Loucy (cell line): ENCODE data around the gene LYRM4.
"Not testable (repeated sequence)": the region's sequence is repeated elsewhere in the genome, so short reads cannot be mapped to it uniquely, and the experiment has no call there.

ENCODE experiments used
- H2AFZ ChIP-seq: fragments of 200-600 bp; sonication (generic); 2 replicates; pipeline ENCODE4 v1.6.0; 2016; ENCODE audit warnings: antibody characterized with exemption, mild to moderate bottlenecking, low read length, moderate library complexity
- H3F3A ChIP-seq: fragments of 200-600 bp; 2 replicates; pipeline ENCODE4 v1.6.0; 2016; ENCODE audit warnings: antibody characterized with exemption, low read depth, mild to moderate bottlenecking
- H3K27me3 ChIP-seq: fragments of 200-600 bp; sonication (generic); 2 replicates; pipeline ENCODE4 v1.6.1; 2014; ENCODE audit warnings: low read length, mild to moderate bottlenecking; ENCODE audit not compliant: insufficient read depth, poor library complexity, severe bottlenecking
- H3K36me3 ChIP-seq: fragments of 200-600 bp; sonication (generic); 2 replicates; pipeline ENCODE4 v1.6.1; 2016; ENCODE audit warnings: low read length; ENCODE audit not compliant: insufficient read depth
- H3K4me1 ChIP-seq: fragments of 200-600 bp; sonication (generic); 2 replicates; pipeline ENCODE4 v1.5.1; 2014; ENCODE audit warnings: low read length, mild to moderate bottlenecking; ENCODE audit not compliant: insufficient read depth, poor library complexity, severe bottlenecking
- H3K4me2 ChIP-seq: fragments of 200-600 bp; sonication (generic); 2 replicates; pipeline ENCODE4 v1.6.0; 2014; ENCODE audit warnings: antibody characterized with exemption, low read length, low read depth, mild to moderate bottlenecking; ENCODE audit not compliant: poor library complexity, severe bottlenecking
- H3K4me3 ChIP-seq: fragments of 200-600 bp; sonication (generic); 2 replicates; pipeline ENCODE4 v1.5.1; 2014; ENCODE audit warnings: low read length, mild to moderate bottlenecking, mixed read lengths; ENCODE audit not compliant: poor library complexity, severe bottlenecking
- H3K79me2 ChIP-seq: fragments of 200-600 bp; sonication (generic); 2 replicates; pipeline ENCODE4 v1.6.1; 2014; ENCODE audit warnings: low read length; ENCODE audit not compliant: insufficient read depth
- H3K9ac ChIP-seq: fragments of 200-600 bp; sonication (generic); 2 replicates; pipeline ENCODE4 v1.6.0; 2014; ENCODE audit warnings: mild to moderate bottlenecking, low read depth, low read length, moderate library complexity; ENCODE audit not compliant: poor library complexity, severe bottlenecking
- H3K9me2 ChIP-seq: fragments of 200-600 bp; sonication (generic); replicated peaks from 2 replicates; pipeline ENCODE4 v1.6.1; 2016; ENCODE audit warnings: low read depth, low read length, mixed read lengths
- H3K9me3 ChIP-seq: fragments of 200-600 bp; sonication (generic); 2 replicates; pipeline ENCODE4 v1.6.1; 2014; ENCODE audit warnings: mild to moderate bottlenecking, antibody characterized with exemption, low read length, low read depth; ENCODE audit not compliant: insufficient read depth
- H4K20me1 ChIP-seq: fragments of 200-600 bp; sonication (generic); 2 replicates; pipeline ENCODE4 v1.6.0; 2014; ENCODE audit warnings: antibody characterized with exemption, low read length, mild to moderate bottlenecking; ENCODE audit not compliant: insufficient read depth, poor library complexity, severe bottlenecking
- CTCF ChIP-seq: fragments of 200-600 bp; sonication (generic); conservative IDR thresholded peaks from 2 replicates; pipeline ENCODE4 v1.5.1; 2014; ENCODE audit warnings: mild to moderate bottlenecking, antibody characterized with exemption, low read length
- EZH2phosphoT487 ChIP-seq: fragments of 200-600 bp; IDR thresholded peaks from 2 replicates; pipeline ENCODE4 v1.6.1; 2018; ENCODE audit warnings: antibody characterized with exemption, mild to moderate bottlenecking, moderate library complexity, borderline replicate concordance

The LYRM4 gene

GRCh38 chr6:5066456-5067093, 194.2 kb downstream of the LYRM4 start:
- no peaks in the 10 kb centered on the region; the same call in 1 of the 2 replicates for H3K9me2 ChIP-seq
- no peak overlapping the region for H3K9ac ChIP-seq
- H3K79me2 ChIP-seq = no peaks in the 10 kb centered on the region
- no peak overlapping the region for H3K4me2 ChIP-seq
- H3K27me3 ChIP-seq = no peaks in the 10 kb centered on the region
- H3K9me3 ChIP-seq = no peaks in the 10 kb centered on the region
- H3F3A ChIP-seq = no peaks in the 10 kb centered on the region
- H2AFZ ChIP-seq = no peak overlapping the region
- H4K20me1 ChIP-seq = no peaks in the 10 kb centered on the region
- H3K36me3 ChIP-seq = no peaks in the 10 kb centered on the region
- no peak overlapping the region for H3K4me3 ChIP-seq
- H3K4me1 ChIP-seq = no peaks in the 10 kb centered on the region
- TF ChIP-seq EZH2phosphoT487 = no peak
- TF ChIP-seq CTCF = no peak

GRCh38 chr6:5063617-5064016, 197.1 kb downstream of the LYRM4 start:
- no peaks in the 10 kb centered on the region for H3F3A ChIP-seq
- no peaks in the 10 kb centered on the region for H3K79me2 ChIP-seq
- no peaks in the 10 kb centered on the region for H3K36me3 ChIP-seq
- no peaks in the 10 kb centered on the region for H3K9me3 ChIP-seq
- no peak overlapping the region for H3K4me2 ChIP-seq
- no peaks in the 10 kb centered on the region for H3K4me1 ChIP-seq
- no peak overlapping the region for H3K4me3 ChIP-seq
- H3K27me3 ChIP-seq = no peaks in the 10 kb centered on the region
- H2AFZ ChIP-seq = no peak overlapping the region
- no peak overlapping the region for H3K9ac ChIP-seq
- no peaks in the 10 kb centered on the region; the same call in 1 of the 2 replicates for H3K9me2 ChIP-seq
- no peaks in the 10 kb centered on the region for H4K20me1 ChIP-seq
- TF ChIP-seq CTCF (no peak), EZH2phosphoT487 (no peak)

DNA sequence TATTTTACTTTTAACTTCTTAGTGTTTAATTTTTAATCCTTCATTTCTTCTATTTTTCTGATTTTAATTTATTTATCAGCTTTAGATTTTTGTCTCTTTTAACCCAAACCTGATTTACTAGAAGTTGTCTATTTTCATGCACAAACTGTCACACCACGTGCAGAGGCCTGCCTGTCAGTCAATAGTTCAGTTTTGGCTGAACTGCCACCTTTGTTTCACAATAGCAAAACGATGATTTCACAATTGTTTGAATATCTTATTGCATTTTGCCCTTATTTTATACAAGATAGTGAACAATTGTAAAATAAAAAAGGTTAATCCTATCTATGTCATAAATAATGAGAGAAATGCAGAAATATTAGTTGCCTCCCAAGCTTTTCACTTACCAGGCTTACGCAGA, 199.6 kb downstream of the LYRM4 start:
- Histone ChIP-seq H3K4me3 (no peak overlapping the region), H3K27me3 (no peaks in the 10 kb centered on the region), H2AFZ (no peak overlapping the region), H3F3A (no peaks in the 10 kb centered on the region), H3K4me2 (no peak overlapping the region), H3K4me1 (no peaks in the 10 kb centered on the region), H4K20me1 (no peaks in the 10 kb centered on the region), H3K9me2 (no peaks in the 10 kb centered on the region), H3K79me2 (no peaks in the 10 kb centered on the region), H3K36me3 (no peaks in the 10 kb centered on the region), H3K9ac (no peak overlapping the region), H3K9me3 (no peaks in the 10 kb centered on the region)
- TF ChIP-seq EZH2phosphoT487 = no peak
- no peak for TF ChIP-seq CTCF

- not testable (repeated sequence) for H3K36me3 ChIP-seq, H3K27me3 ChIP-seq, H3K79me2 ChIP-seq, H3K9me3 ChIP-seq, H3F3A ChIP-seq, H3K9ac ChIP-seq, H3K4me2 ChIP-seq, H2AFZ ChIP-seq, H3K4me1 ChIP-seq, H4K20me1 ChIP-seq, H3K4me3 ChIP-seq, H3K9me2 ChIP-seq
Observed at GRCh38 chr6:5060439-5060838, 200.3 kb downstream of the LYRM4 start.
